ENCODE measurements around the gene DPYSL5. TPM values are rescaled to one million over a fixed set of nuclear protein-coding genes. Genes with fewer than 3 reads are reported as not detected.
A peak's percentile ranks its signal among the peaks of the same experiment; 100 is the strongest.

DPYSL5 gene
- total RNA-seq, 1 donor from 2014 or later: 313 TPM

- no peak for TF ChIP-seq CTCF (IDR thresholded peaks at IDR 0.05; ENCODE audit: partially characterized antibody, unreplicated experiment)
- Mint-ChIP-seq H3K4me3 (ENCODE audit: unreplicated experiment) (peak overlapping the region; percentile 38), H3K27me3 (ENCODE audit: unreplicated experiment) (no peaks in the 10 kb centered on the region), H3K4me1 (ENCODE audit: low read depth, unreplicated experiment) (peaks cover 8% of the 10 kb centered on the region), H3K27ac (ENCODE audit: unreplicated experiment) (no peak overlapping the region), H3K9me3 (ENCODE audit: unreplicated experiment) (no peaks in the 10 kb centered on the region), H3K36me3 (ENCODE audit: unreplicated experiment) (no peaks in the 10 kb centered on the region)
- no peak for DNase-seq
These were observed 109.6 kb downstream of the DPYSL5 start for GRCh38 chr2:26957534-26957933.

DNA sequence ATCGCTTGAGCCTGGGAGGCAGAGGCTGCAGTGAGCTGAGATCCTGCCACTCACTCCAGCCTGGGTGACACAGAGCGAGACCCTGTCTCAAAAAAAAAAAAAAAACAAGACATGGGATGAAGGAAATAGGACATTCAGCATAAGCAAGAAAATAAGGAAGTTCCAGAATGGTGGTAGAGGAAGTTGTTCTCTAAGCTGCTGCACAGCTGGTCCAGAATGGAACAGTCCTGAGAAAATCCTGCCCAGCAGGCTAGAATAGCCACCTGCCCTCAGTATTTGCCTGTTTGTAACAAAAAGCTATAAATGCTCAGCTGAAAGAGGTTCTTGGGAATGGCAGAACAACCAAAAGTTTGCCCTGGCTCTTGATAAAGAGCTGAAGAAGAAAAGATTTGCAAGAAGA, 111.4 kb downstream of the DPYSL5 start:
- Mint-ChIP-seq H3K36me3 (ENCODE audit: unreplicated experiment) (no peaks in the 10 kb centered on the region), H3K4me3 (ENCODE audit: unreplicated experiment) (no peak overlapping the region), H3K27me3 (ENCODE audit: unreplicated experiment) (no peaks in the 10 kb centered on the region), H3K4me1 (ENCODE audit: low read depth, unreplicated experiment) (peaks cover 12% of the 10 kb centered on the region), H3K9me3 (ENCODE audit: unreplicated experiment) (no peaks in the 10 kb centered on the region), H3K27ac (ENCODE audit: unreplicated experiment) (no peak overlapping the region)
- no peak for DNase-seq
- no peak for TF ChIP-seq CTCF (IDR thresholded peaks at IDR 0.05; ENCODE audit: partially characterized antibody, unreplicated experiment)

DNA sequence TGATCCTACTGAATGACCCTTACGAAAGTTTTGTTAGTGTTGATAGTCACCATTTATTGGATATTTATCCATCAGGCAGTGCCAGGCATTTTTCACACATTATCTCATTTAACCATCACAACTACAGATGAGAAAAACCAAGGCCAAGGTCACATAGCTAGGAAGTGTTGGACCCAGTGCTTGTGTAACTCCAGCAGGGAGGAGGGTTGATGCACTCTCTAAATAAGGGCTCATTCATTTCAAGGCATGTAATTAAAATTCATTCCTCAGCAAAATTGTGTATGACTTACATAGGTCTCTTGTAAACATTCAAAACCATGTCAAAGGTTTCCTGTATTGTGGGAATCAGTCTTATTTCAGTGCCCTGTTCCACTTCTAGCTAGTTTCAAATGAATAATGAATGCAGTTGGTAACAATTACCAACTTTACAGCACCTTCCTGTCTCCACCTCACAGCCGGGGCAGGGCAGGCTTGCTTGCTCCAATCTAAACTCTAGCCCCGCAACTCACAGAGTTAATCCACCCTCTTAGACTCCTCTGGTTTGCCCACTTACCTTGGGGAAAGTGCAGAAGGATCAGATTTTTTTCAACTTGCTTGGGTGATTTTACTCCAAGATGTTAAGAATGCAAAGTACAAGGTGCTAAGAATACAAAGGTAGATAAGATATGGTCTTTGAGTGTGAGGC, 116.7 kb downstream of the DPYSL5 start:
- no peak overlapping the region for H3K4me3 Mint-ChIP-seq (ENCODE audit: unreplicated experiment)
- no peak for TF ChIP-seq CTCF (IDR thresholded peaks at IDR 0.05; ENCODE audit: partially characterized antibody, unreplicated experiment)
- H3K4me1 Mint-ChIP-seq (ENCODE audit: low read depth, unreplicated experiment): peaks cover 10% of the 10 kb centered on the region
- peaks cover 6% of the 10 kb centered on the region for H3K36me3 Mint-ChIP-seq (ENCODE audit: unreplicated experiment)
- peaks cover 3% of the 10 kb centered on the region for H3K27me3 Mint-ChIP-seq (ENCODE audit: unreplicated experiment)
- no peak for DNase-seq
- H3K27ac Mint-ChIP-seq (ENCODE audit: unreplicated experiment): no peak overlapping the region
- peaks cover 10% of the 10 kb centered on the region for H3K9me3 Mint-ChIP-seq (ENCODE audit: unreplicated experiment)

- Mint-ChIP-seq H3K9me3 (ENCODE audit: unreplicated experiment) (peaks cover 10% of the 10 kb centered on the region), H3K4me1 (ENCODE audit: low read depth, unreplicated experiment) (peaks cover 26% of the 10 kb centered on the region), H3K27me3 (ENCODE audit: unreplicated experiment) (peaks cover 5% of the 10 kb centered on the region), H3K27ac (ENCODE audit: unreplicated experiment) (no peak overlapping the region), H3K36me3 (ENCODE audit: unreplicated experiment) (peaks cover 7% of the 10 kb centered on the region), H3K4me3 (ENCODE audit: unreplicated experiment) (no peak overlapping the region)
- no peak for TF ChIP-seq CTCF (IDR thresholded peaks at IDR 0.05; ENCODE audit: partially characterized antibody, unreplicated experiment)
- no peak for DNase-seq
These were observed 120.1 kb downstream of the DPYSL5 start for GRCh38 chr2:26968001-26968400.

DNA sequence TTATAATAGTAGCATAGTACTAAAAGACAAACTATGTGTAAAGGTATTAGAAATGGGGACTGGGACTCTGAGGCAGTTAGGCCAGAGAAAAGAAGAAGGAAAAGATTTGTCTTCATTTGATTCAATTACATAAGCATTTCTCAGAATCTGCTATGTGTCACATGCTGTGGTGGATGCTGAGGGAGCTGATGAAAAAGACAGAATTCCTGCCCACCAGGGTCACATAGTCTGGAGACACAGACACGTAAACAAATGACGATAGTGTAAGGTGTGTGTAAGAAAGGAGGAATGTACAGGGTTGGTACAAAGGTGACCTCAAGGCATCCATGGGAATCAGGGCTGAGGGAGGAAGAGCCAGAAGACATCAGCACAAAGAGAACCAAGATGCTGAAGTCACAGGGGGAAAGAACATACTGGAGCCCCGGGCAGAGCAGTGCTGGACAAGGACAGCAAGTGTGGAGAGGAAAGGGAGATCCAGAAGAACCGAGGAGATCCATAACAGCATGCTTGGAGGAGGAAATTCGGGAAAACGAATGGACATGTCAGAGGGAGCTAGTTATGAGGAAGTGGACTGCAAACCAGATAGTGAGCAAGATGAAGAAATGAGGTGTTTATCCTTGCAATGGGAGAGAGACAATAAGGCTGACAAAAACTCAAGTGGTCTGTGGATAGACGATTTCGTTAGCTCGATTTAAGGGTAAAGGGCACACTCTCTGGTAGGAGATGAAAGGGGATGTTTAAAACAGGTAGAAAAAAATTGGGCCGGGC, 121.3 kb downstream of the DPYSL5 start:
- H3K4me3 Mint-ChIP-seq (ENCODE audit: unreplicated experiment): peak overlapping the region; percentile 84
- H3K9me3 Mint-ChIP-seq (ENCODE audit: unreplicated experiment): peaks cover 10% of the 10 kb centered on the region
- peaks cover 27% of the 10 kb centered on the region for H3K4me1 Mint-ChIP-seq (ENCODE audit: low read depth, unreplicated experiment)
- H3K36me3 Mint-ChIP-seq (ENCODE audit: unreplicated experiment): peaks cover 7% of the 10 kb centered on the region
- H3K27me3 Mint-ChIP-seq (ENCODE audit: unreplicated experiment): peaks cover 5% of the 10 kb centered on the region
- TF ChIP-seq CTCF (IDR thresholded peaks at IDR 0.05; ENCODE audit: partially characterized antibody, unreplicated experiment): no peak
- peak overlapping the region; percentile 60 for H3K27ac Mint-ChIP-seq (ENCODE audit: unreplicated experiment)
- no peak for DNase-seq
